Loucy (cell line): ENCODE results near the gene ELL.

Source experiments
- H2AFZ ChIP-seq: fragments of 200-600 bp; sonication (generic); 2 replicates; pipeline ENCODE4 v1.6.0; 2016; ENCODE audit warnings: antibody characterized with exemption, mild to moderate bottlenecking, low read length, moderate library complexity
- H3F3A ChIP-seq: fragments of 200-600 bp; 2 replicates; pipeline ENCODE4 v1.6.0; 2016; ENCODE audit warnings: antibody characterized with exemption, low read depth, mild to moderate bottlenecking
- H3K27me3 ChIP-seq: fragments of 200-600 bp; sonication (generic); 2 replicates; pipeline ENCODE4 v1.6.1; 2014; ENCODE audit warnings: low read length, mild to moderate bottlenecking; ENCODE audit not compliant: insufficient read depth, poor library complexity, severe bottlenecking
- H3K36me3 ChIP-seq: fragments of 200-600 bp; sonication (generic); 2 replicates; pipeline ENCODE4 v1.6.1; 2016; ENCODE audit warnings: low read length; ENCODE audit not compliant: insufficient read depth
- H3K4me1 ChIP-seq: fragments of 200-600 bp; sonication (generic); 2 replicates; pipeline ENCODE4 v1.5.1; 2014; ENCODE audit warnings: low read length, mild to moderate bottlenecking; ENCODE audit not compliant: insufficient read depth, poor library complexity, severe bottlenecking
- H3K4me2 ChIP-seq: fragments of 200-600 bp; sonication (generic); 2 replicates; pipeline ENCODE4 v1.6.0; 2014; ENCODE audit warnings: antibody characterized with exemption, low read length, low read depth, mild to moderate bottlenecking; ENCODE audit not compliant: poor library complexity, severe bottlenecking
- H3K4me3 ChIP-seq: fragments of 200-600 bp; sonication (generic); 2 replicates; pipeline ENCODE4 v1.5.1; 2014; ENCODE audit warnings: low read length, mild to moderate bottlenecking, mixed read lengths; ENCODE audit not compliant: poor library complexity, severe bottlenecking
- H3K79me2 ChIP-seq: fragments of 200-600 bp; sonication (generic); 2 replicates; pipeline ENCODE4 v1.6.1; 2014; ENCODE audit warnings: low read length; ENCODE audit not compliant: insufficient read depth
- H3K9ac ChIP-seq: fragments of 200-600 bp; sonication (generic); 2 replicates; pipeline ENCODE4 v1.6.0; 2014; ENCODE audit warnings: mild to moderate bottlenecking, low read depth, low read length, moderate library complexity; ENCODE audit not compliant: poor library complexity, severe bottlenecking
- H3K9me2 ChIP-seq: fragments of 200-600 bp; sonication (generic); replicated peaks from 2 replicates; pipeline ENCODE4 v1.6.1; 2016; ENCODE audit warnings: low read depth, low read length, mixed read lengths
- H3K9me3 ChIP-seq: fragments of 200-600 bp; sonication (generic); 2 replicates; pipeline ENCODE4 v1.6.1; 2014; ENCODE audit warnings: mild to moderate bottlenecking, antibody characterized with exemption, low read length, low read depth; ENCODE audit not compliant: insufficient read depth
- H4K20me1 ChIP-seq: fragments of 200-600 bp; sonication (generic); 2 replicates; pipeline ENCODE4 v1.6.0; 2014; ENCODE audit warnings: antibody characterized with exemption, low read length, mild to moderate bottlenecking; ENCODE audit not compliant: insufficient read depth, poor library complexity, severe bottlenecking
- CTCF ChIP-seq: fragments of 200-600 bp; sonication (generic); conservative IDR thresholded peaks from 2 replicates; pipeline ENCODE4 v1.5.1; 2014; ENCODE audit warnings: mild to moderate bottlenecking, antibody characterized with exemption, low read length
- EZH2phosphoT487 ChIP-seq: fragments of 200-600 bp; IDR thresholded peaks from 2 replicates; pipeline ENCODE4 v1.6.1; 2018; ENCODE audit warnings: antibody characterized with exemption, mild to moderate bottlenecking, moderate library complexity, borderline replicate concordance

The ELL gene

GRCh38 chr19:18502246-18502637, 19.6 kb downstream of the ELL start:
- Histone ChIP-seq H3K9ac (no peak overlapping the region), H4K20me1 (peaks cover 53% of the 10 kb centered on the region), H3K4me3 (no peak overlapping the region), H3K4me1 (peaks cover 34% of the 10 kb centered on the region), H3K9me3 (no peaks in the 10 kb centered on the region), H3K27me3 (no peaks in the 10 kb centered on the region), H3K4me2 (no peak overlapping the region), H2AFZ (no peak overlapping the region), H3K79me2 (peaks cover 99% of the 10 kb centered on the region), H3F3A (no peaks in the 10 kb centered on the region; the same call in 1 of the 2 replicates), H3K36me3 (no peaks in the 10 kb centered on the region), H3K9me2 (no peaks in the 10 kb centered on the region)
- TF ChIP-seq EZH2phosphoT487 (no peak), CTCF (no peak)

- no peaks in the 10 kb centered on the region for H3K9me3 ChIP-seq
These were observed 20.0 kb downstream of the ELL start for GRCh38 chr19:18501832-18502231.

GRCh38 chr19:18501351-18501750, 20.5 kb downstream of the ELL start:
- H4K20me1 ChIP-seq = peaks cover 57% of the 10 kb centered on the region
- TF ChIP-seq CTCF (no peak), EZH2phosphoT487 (no peak)
- H3K27me3 ChIP-seq = no peaks in the 10 kb centered on the region
- no peaks in the 10 kb centered on the region for H3K9me3 ChIP-seq
- H3K36me3 ChIP-seq = no peaks in the 10 kb centered on the region
- H3K9me2 ChIP-seq = no peaks in the 10 kb centered on the region
- no peak overlapping the region for H2AFZ ChIP-seq
- H3K4me3 ChIP-seq = no peak overlapping the region
- peaks cover 2% of the 10 kb centered on the region; the same call in 1 of the 2 replicates for H3F3A ChIP-seq
- H3K79me2 ChIP-seq = peaks cover 99% of the 10 kb centered on the region
- H3K9ac ChIP-seq = no peak overlapping the region
- H3K4me1 ChIP-seq = peaks cover 33% of the 10 kb centered on the region
- no peak overlapping the region for H3K4me2 ChIP-seq

More at GRCh38 chr19:18501832-18502231, 20.0 kb downstream of the ELL start:
- peaks cover 99% of the 10 kb centered on the region for H3K79me2 ChIP-seq
- H3K4me3 ChIP-seq = no peak overlapping the region
- no peak overlapping the region for H3K9ac ChIP-seq
- H3K4me1 ChIP-seq = peaks cover 33% of the 10 kb centered on the region
- no peaks in the 10 kb centered on the region for H3K9me2 ChIP-seq
- no peaks in the 10 kb centered on the region for H3K36me3 ChIP-seq
- H3K4me2 ChIP-seq = no peak overlapping the region
- TF ChIP-seq EZH2phosphoT487 (no peak), CTCF (no peak)
- H3F3A ChIP-seq = peaks cover 2% of the 10 kb centered on the region
- no peak overlapping the region for H2AFZ ChIP-seq
- no peaks in the 10 kb centered on the region for H3K27me3 ChIP-seq
- H4K20me1 ChIP-seq = peaks cover 57% of the 10 kb centered on the region
